Measurements from ENCODE around the gene ENPP1. TPM values are rescaled to one million over a fixed set of nuclear protein-coding genes. Genes with fewer than 3 reads are reported as not detected.

The ENPP1 gene
- total RNA-seq, 1 experiment from 2014 or later = 6.5 TPM

DNA sequence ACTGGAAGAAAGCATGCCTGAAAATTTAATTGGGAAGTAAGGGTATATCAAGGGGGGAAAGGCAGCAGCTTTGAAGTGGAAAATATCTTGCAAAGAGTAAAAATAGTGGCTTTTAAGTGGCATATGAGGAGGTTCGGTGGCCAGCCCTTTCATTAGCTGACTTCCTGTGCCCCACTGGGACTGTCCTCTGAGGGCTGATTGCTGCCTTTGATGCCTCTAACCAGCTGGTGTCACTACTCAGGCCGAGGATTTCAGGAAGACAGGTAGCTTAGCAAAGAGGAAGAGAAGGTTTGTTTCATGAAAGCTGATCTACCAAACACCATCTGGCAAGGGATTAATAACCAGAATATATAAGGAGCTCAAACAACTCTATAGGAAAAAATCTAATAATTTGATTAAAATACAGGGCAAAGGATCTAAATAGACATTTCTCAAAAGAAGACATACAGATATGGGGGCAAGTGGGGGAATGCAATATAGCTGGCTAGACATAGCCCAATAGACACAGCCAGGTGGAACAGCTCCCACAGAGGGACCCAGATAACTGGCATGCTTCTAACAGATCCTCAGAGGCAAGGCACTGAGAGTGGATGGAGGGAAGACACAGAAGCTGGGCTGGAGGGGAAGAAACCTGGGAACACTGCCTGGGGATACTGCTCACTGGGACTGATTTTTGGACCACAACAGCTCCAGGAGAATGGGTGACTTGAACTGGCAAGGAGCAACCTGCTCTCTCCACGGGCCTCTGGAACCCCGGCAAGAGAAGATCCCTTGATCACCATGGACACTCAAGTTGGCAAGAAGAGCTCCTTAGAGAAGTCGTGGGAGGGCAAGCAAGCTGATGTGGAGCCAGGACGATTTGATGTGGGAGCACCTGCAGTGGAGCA is 110.2 kb downstream of the ENPP1 start:
- Histone ChIP-seq H3K4me2 (ENCODE audit: low read length) (no peak overlapping the region), H3K27me3 (ENCODE audit: insufficient read depth, low read length) (no peaks in the 10 kb centered on the region), H3K4me3 (replicated peaks in 1 of 2; ENCODE audit: low read depth in 1 of 2, low read length in 2 of 2) (no peak overlapping the region), H3K9ac (ENCODE audit: low read length) (no peak overlapping the region), H2AFZ (ENCODE audit: low read depth, low read length, poor library complexity, severe bottlenecking) (no peak overlapping the region), H3K9me3 (ENCODE audit: control insufficient read depth in 1 of 2, insufficient read depth in 1 of 2, low read depth in 1 of 2, low read length in 2 of 2) (no peaks in the 10 kb centered on the region), H3K36me3 (ENCODE audit: control insufficient read depth in 1 of 2, insufficient read depth in 2 of 2, low read length in 2 of 2) (no peaks in the 10 kb centered on the region), H3K27ac (ENCODE audit: low read depth, low read length) (no peak overlapping the region), H3K4me1 (ENCODE audit: control insufficient read depth in 1 of 2, insufficient read depth in 2 of 2, low read length in 2 of 2) (0 out of 4 replicates have a peak, but pooled peaks cover 0 to 7% of the 10 kb centered on the region in 2 experiments), H4K20me1 (ENCODE audit: insufficient read depth) (no peaks in the 10 kb centered on the region), H3K9me2 (ENCODE audit: insufficient read depth) (no peaks in the 10 kb centered on the region), H3K79me2 (ENCODE audit: insufficient read depth, low read length) (no peaks in the 10 kb centered on the region)
- no peak for ATAC-seq
- DNase-seq (ENCODE audit: low read depth, low spot score) = no peak
- TF ChIP-seq POLR2A (IDR thresholded peaks at IDR 0.05; ENCODE audit: borderline replicate concordance, extremely low read depth, insufficient read depth, insufficient read length) (no peak), YY1 (IDR thresholded peaks at IDR 0.05; ENCODE audit: extremely low read depth, insufficient replicate concordance, low read depth, low read length) (no peak)
- ChIA-PET RAD21 (ENCODE audit: low non-redundant PET in 1 of 2, low total read pairs in 2 of 2, uncharacterized antibody in 2 of 2, unreplicated experiment in 2 of 2) (no interaction called here), POLR2A (no interaction called here), CTCF (interaction anchor here (1.2 to 1.9 kb wide), 3 partner anchors 10 to 362 kb away, joined by 3 to 7 read pairs (median 6); no protein-coding TSS in a partner anchor)
- BruUV-seq (replicated peaks) = no TSS peak
- intact Hi-C loops (cut with micrococcal nuclease) = no loop called here

DNA sequence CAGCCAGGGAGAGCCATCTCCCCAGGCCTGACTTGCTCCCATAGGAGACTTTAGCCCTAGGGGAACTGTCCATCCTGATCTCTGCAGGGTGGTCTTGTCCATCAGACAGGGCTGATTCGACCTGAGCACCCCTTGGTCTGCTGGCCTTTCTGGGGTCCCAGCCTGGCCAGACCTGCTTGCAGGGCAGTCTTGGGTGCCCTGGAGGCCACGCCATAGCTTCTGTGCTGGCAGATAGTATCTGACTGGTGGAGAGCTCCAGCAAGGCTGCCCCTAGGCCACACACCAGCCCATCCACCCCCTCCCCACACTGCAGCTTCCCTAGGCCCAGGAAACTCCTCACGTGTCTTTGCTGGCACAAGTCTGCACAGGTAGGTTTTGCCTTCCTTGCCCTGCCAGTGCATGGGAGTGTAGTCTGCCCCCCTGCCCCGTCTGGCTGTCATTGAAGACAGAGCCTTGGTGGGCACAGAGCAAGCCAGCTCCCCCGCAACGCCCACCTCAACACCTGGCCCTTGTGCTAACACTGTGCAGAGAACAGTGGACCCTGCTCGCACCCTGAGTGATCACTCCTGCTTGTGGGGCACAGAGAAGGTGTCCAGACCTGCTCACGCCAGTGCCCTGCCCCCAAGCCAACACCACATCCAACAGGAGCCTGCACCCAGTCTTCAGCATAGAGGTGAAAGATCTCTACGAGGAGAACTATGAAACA is 111.0 kb downstream of the ENPP1 start:
- intact Hi-C loops (cut with micrococcal nuclease) = no loop called here
- no peaks in the 10 kb centered on the region for H3K36me3 ChIP-seq (ENCODE audit: control insufficient read depth in 1 of 2, insufficient read depth in 2 of 2, low read length in 2 of 2)
- no peak for ATAC-seq

More for the DNA sequence above, 111.0 kb downstream of the ENPP1 start:
- Histone ChIP-seq H4K20me1 (ENCODE audit: insufficient read depth) (no peaks in the 10 kb centered on the region), H3K27ac (ENCODE audit: low read depth, low read length) (no peak overlapping the region), H3K27me3 (ENCODE audit: insufficient read depth, low read length) (no peaks in the 10 kb centered on the region), H3K9ac (ENCODE audit: low read length) (no peak overlapping the region), H3K4me3 (replicated peaks in 1 of 2; ENCODE audit: low read depth in 1 of 2, low read length in 2 of 2) (no peak overlapping the region), H3K4me2 (ENCODE audit: low read length) (no peak overlapping the region), H3K79me2 (ENCODE audit: insufficient read depth, low read length) (no peaks in the 10 kb centered on the region), H3K4me1 (ENCODE audit: control insufficient read depth in 1 of 2, insufficient read depth in 2 of 2, low read length in 2 of 2) (0 out of 4 replicates have a peak, but pooled peaks cover 0 to 7% of the 10 kb centered on the region in 2 experiments), H3K9me2 (ENCODE audit: insufficient read depth) (no peaks in the 10 kb centered on the region), H3K9me3 (ENCODE audit: control insufficient read depth in 1 of 2, insufficient read depth in 1 of 2, low read depth in 1 of 2, low read length in 2 of 2) (peaks cover 1 to 2% of the 10 kb centered on the region in 2 experiments; a peak in 2 of 4 replicates), H2AFZ (ENCODE audit: low read depth, low read length, poor library complexity, severe bottlenecking) (no peak overlapping the region)
- DNase-seq (ENCODE audit: low read depth, low spot score) = no peak
- no TSS peak for BruUV-seq (replicated peaks)
- TF ChIP-seq POLR2AphosphoS5 (IDR thresholded peaks at IDR 0.05; ENCODE audit: low read depth, low read length) = no peak
- TF ChIP-seq ZFX (IDR thresholded peaks at IDR 0.05) = no peak
- TF ChIP-seq CBX3 (IDR thresholded peaks at IDR 0.05; ENCODE audit: low read depth) = no peak
- TF ChIP-seq RAD21 (IDR thresholded peaks at IDR 0.05; ENCODE audit: low read depth) = no peak
- no peak for TF ChIP-seq FOSL1 (IDR thresholded peaks at IDR 0.05; ENCODE audit: low read depth)
- no peak for TF ChIP-seq EZH2 (IDR thresholded peaks at IDR 0.05)
- TF ChIP-seq EGR1 (IDR thresholded peaks at IDR 0.05; ENCODE audit: low read depth) = no peak
- no peak for TF ChIP-seq SP1 (IDR thresholded peaks at IDR 0.05; ENCODE audit: low read depth)
- RAD21 ChIA-PET (ENCODE audit: low non-redundant PET in 1 of 2, low total read pairs in 2 of 2, uncharacterized antibody in 2 of 2, unreplicated experiment in 2 of 2) = no interaction called here
- CTCF ChIA-PET = interaction anchor here (1.4 to 1.9 kb wide), 2 partner anchors 224 to 361 kb away, joined by 6 to 7 read pairs; no protein-coding TSS in a partner anchor
- POLR2A ChIA-PET = no interaction called here

Measured in HCT116 (cell line).